A204.1 (cell line): ENCODE data around the gene PXN.
"Not testable (repeated sequence)": the region's sequence is repeated elsewhere in the genome, so short reads cannot be mapped to it uniquely, and the experiment has no call there.

Experiments
- FAIRE-seq: peaks from 2 replicates; lab custom pipeline; 2012; peaks lifted over from hg19 to GRCh38; lab: Jason Lieb, UNC

PXN gene

DNA sequence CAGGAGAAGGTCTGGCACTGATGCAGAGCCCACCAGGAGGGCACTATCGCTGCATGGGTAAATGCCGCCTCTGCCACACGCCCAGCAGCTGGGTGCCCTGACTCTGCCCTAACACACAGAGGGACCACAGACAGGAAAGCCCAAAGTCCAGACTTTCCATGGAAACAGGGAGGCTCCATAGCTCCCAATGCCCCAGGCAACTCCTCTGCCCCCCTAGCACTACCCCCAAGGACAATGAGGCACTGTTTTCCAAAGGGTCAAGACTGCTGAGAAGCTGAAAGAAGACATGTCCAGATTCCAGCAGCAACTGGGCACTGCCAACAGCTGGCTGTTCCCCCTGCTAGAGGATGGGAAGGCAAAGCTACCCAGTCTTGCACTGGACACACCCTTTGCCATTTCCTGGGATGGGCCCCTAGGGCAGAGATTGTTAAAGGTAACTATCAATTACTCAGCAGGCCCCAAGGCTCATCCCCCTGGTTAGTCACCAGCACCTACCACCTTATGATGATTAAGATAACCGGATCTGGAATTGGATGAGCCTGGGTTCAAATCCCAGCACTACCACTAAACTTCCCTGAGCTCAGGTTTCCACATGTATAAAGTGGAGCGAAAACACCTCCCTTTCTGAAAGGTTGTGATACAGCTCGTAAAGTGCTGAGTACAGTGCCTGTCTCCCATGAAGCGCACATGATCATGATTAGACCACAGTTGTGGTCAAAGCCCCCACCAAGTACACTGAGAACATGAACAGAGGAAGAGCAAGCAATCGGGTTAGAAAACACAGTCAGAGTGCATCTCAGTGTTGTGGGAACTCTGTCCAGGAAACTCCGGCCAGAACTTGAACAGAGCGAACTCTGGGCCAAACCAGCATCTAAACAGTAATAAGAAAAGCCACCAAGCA lies 3.3 kb downstream of the PXN start:
- no peak for FAIRE-seq

DNA sequence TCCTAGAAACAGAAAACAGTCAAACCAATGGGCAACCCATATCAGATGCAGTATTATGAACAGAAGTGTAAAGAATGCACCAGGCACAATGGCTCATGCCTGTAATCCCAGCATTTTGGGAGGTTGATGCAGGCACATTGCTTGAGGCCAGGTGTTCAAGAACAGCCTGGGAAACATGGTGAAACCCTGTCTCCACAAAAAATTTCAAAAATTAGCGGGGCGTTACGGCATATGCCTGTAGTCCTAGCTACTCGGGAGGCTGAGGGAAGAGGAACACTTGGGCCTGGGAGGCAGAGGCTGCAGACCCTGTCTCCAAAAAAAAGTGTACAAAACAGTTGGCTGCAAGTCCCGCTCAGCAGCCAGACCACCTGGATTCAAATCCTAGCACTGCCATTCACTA lies 4.9 kb downstream of the PXN start:
- no peak for FAIRE-seq

DNA sequence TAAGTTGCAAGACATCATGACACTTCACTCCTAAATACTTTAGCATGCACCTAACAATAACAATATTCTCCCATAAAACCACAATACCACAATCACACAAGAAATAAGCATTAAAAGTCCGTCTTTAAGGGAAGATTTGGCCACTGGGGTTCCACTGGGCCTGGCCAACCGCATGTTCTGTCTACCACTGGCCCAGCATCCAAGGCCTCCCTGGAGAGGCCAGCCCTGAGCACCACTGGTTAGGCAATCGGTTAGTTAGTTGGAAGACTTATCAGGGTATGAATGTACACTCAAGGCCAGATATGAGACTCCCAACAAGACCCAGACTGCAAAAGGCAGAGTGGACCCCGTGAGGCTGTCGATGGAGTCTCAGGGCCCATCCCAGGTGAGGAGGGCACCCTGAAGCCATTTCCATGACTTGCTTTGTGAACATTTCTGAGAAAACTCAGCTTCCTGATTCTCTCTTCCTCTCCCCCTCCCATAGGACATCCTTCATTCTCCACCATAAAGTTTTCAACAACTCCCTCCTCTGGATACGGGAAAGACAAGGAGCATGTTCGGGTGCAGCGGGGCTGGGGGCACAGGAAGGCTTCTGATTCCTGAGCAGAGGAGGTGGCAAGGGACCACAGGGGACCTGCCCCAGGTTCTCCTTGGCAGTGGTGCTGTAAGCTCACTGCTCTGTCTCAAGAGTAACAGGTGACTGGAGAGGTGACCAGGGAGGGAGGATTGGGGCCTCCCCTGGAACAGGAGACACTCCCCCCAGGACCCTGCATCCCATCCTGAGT lies 5.9 kb downstream of the PXN start:
- FAIRE-seq, result no peak

DNA sequence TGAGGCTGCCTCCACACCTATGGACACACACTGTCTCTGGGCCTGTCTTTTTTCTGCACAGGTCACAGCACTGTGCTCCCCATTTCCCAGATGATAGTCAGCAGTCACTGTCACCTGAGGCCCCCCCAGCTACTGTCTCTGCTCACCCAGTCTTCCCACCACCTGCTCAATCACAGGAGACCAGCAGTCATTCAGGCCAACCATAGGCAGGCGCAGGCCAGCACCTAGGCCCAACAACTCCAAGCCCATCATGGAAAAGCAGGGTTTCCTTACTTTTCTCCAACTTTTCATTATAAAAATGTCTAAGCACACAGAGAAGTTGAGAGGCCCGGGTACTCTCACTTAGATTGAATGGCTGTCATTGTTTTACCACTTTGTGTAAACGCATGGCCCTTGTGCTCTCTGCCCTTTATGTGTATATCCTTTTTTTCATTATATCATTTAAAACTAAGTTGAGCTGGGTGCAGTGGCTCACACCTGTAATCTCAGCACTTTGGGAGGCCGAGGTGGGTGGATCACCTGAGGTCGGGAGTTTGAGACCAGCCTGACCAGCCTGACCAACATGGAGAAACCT lies 7.1 kb downstream of the PXN start:
- no peak for FAIRE-seq

DNA sequence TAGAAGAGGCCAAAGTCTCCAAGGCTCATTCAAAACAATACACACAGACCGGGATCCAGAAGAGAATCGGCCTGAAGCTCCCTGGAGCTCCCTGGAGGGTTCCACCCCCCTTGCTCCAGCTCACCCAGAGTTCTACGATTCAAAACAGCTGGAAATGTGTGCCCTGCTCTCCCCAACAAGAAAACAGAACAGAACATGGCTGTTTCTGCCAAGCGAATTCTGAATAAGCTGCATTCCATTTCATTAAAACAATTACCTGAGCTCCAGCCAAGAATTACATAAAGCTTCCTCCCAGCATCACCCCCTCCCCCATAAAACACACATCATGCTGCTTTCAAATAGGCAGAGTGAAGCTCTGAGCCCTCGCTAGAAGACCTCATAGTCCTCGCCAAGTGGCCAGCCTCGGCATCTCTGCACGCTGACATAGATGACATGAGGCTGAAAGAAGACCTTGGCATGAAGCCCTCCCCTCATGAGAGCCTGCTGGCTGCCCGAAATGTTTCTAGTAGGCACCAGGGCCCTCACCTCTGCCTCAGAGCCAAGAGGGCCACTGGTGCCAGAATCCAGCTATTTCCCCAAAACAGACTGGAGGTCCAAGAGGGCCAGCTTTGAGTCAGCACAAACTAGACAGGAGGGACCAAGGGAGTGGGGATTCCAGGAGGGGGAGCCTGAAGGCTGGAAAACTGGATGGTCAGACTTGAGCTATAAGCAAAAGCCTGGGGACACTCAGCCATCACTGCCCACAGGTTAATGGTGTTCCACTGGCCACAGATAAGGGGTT lies 8.3 kb downstream of the PXN start:
- FAIRE-seq, result no peak

DNA sequence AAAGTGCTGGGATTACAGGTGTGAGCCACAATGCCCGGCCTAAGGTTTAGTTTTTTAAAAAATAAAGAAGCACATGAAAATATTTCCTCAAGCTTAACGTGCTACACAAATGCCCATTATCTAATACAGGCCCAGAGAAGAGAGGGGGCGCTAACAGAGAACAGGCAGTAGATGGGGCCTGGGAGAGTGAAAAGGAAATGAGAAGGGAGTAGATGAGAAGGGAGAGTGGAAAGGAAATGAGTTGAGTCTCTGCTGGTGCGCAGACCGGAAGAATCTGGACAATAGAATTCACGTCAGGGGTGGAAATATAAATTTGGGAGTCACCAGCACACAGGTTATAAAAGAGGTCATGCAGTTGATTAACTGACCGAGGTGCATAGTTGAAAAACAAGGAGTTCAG lies 10.7 kb downstream of the PXN start:
- no peak for FAIRE-seq

DNA sequence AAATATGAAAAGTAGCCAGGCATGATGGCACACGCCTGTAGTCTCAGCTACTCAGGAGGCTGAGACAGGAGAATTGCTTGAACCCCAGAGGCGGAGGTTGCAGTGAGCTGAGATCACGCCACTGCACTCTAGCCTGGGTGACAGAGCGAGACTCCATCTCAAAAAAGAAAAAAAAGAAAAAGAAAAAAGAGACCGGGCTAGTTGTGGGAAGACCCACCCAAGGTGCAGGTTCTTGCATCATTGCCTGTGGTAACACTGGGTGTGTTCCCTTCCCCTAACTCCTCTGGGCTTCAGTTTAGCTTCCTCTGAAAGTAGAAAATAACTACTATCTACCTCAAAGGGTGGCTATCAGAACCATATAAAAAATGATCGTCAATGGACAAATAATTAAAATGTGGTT lies 12.2 kb downstream of the PXN start:
- not testable (repeated sequence) for FAIRE-seq

DNA sequence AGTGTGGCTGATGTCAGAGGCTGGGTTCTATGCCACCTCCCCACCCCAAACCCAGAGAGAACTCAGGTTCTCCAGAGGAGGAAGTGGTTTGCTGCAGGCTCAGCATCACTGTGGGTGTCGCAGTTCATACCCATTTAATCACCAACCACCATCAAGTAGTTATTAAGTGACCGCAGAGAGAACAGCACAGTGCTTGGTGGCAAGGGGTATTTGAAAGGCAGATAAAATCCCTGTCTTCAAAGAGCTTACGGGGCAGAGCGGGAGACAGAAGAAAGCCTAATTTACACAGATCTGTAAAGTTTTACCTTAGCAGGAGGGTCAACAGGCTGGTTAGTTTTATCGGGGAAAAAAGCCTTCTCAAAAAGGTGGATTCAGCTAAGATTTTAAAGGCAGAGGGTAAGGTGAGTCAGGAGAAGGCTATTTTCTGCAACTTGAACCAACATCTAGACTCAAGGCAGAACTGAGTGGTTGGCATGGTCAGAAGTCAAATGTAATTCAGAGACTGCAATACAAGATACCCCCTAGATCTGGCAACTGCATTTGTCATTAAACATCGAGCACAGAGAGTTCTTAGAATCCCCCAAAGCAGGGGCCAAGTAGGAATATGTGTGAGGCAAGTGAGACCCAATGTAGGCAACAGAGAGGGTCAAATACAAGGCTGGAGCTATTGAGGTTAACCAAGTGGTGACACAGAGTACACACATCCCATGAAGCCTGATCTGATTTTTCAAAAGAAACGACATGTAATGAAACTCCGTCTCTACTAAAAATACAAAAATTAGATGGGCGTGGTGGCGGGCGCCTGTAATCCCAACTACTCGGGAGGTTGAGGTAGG lies 13.2 kb downstream of the PXN start:
- FAIRE-seq, result no peak

DNA sequence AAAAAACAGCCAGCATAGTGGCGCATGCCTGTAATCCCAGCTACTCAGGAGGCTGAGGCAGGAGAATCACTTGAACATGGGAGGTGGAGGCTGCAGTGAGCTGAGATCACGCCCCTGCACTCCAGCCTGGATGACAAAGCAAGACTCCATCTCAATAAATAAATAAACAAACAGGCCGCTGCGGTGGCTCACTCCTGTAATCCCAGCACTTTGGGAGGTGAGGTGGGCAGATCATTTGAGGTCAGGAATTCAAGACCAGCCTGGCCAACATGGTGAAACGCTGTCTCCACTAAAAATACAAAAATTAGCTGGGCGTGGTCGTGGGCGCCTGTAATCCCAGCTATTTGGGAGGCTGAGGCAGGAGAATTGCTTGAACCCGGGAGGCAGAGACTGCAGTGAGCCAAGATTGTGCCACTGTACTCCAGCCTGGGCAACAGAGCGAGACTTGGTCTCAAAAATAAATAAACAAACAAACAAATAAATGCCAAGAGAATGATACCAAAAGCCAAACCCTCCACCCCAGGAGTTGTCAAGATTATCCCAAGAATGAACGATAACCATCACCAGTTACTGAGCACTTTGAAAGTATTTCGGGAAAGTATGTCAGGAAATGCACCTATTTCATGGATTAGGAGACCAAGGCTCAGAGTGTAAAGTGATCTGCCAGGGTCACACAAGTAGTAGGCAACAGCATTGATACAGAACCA lies 14.0 kb downstream of the PXN start:
- FAIRE-seq, result not testable (repeated sequence)

DNA sequence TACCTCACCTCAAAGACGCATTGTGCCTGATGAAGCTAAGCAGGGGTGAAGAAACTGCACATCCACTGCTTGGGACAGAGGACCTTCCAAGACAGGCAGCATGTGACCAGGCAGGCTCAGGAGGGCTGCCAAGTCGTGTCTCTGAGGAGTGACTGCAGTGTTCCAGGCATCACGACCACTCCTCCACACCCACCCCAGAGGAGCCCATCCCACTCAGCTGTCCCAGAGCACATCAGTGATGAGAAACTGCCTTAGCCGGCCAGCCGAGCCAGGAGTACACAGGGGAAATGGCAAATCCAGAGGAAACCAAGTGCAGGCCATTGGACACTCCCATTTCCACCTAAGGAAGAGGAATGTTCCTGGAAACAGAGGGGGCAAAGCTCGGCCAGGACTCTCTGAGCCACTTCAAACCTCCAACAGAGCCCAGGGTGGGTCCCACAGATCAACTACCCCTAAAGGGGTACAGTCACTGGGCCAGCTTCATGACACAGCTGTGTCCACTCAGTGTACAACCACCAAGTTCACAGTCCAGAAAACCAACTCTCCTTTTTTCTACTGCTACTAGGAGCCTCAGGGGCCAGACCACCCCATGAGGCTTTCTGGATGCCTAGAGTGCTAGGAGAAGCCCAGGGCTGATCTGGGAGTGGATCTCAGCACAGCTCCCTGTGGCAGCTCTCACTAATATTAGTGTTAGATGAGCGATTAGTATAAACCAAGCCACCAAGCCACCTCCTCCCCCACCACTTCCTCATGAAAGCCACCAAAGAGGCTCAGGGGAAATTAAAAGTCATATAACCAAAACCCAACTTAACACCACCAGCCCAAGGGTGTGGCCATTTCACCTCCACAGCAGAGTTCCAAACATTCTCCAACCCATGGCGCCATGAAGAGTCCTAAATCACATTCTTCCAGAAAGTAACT lies 15.4 kb downstream of the PXN start:
- no peak for FAIRE-seq

DNA sequence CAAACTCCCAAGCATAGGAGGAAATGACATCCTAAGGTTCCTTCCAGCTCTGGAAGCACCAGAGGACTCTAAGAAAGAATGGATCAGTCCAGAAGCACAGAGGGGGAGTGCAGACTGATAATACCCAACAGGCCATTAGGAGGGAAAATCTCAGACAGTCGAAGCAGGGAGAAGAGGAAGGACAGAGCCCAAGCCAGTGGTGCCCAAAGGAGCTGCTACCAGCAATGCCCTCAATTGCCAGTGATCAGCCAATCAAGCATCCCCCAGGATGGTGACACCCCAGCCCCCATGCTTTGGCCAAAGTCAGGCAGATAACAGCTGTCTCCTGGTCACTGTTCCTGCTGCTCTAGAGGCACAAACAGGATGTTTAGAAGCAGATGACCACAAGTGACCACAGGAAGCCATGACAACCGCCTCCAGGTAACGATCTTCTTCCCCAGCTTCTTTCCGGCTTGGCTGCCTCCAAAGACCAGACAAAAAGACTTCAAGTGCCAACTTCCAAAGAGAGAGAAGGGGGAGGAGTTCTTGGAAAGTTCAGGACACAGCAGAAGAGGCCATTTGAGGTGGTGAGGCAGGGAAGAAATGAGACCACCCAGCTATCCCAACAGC lies 16.2 kb downstream of the PXN start:
- FAIRE-seq, result no peak

DNA sequence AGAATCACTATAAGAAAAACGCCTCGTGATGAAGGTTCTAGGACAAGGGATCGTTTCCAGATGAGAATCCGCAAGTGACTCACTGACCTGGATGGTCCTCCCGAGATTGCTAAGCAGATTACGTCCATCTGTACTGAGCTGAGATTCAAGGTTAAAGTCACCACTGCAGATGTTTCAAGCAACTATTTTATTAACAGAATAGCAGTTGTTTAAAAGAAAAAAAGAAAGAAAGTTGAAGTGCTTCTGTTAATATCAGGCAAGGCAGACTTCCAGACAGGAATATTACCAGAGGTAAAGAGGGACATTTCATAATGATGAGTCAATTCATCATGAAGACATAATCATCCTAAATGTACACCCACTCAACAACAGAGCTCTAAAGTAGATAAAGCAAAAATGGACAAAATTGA lies 17.9 kb downstream of the PXN start:
- no peak for FAIRE-seq

DNA sequence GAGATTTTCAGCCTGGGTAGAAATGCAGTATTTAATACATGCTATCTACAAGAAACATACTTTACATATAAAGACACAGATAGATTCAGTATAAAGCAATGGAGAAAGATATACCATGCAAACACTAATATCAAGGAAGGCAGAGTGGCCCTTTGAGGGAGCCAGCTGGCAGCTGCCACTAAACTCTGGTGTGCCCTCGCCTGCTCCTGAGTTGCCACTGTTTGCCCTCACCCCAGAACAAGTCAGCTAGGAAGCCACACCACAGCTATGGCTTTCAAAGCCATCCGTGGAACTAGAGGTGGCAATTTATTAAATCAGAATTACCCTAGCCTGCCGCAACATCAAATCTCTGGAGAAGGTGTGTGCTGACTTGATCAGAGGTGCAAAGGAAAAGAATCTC lies 18.3 kb downstream of the PXN start:
- FAIRE-seq, result no peak

DNA sequence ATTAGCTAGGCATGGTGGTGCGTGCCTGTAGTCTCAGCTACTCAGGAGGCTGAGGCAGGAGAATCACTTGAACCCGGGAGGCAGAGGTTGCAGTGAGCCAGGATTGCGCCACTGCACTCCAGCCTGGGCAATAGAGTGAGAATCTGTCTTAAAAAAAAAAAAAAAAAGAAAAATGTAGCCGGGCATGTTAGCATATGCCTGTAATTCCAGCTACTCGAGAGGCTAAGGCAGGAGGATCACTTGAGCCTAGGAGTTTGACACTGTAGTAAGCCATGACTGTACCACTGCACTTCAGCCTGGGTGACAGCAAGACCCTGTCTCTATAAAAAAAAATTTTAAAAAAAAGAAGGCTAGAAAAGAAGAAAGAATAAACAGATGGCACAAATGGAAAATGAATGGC lies 18.8 kb downstream of the PXN start:
- FAIRE-seq, result not testable (repeated sequence)

DNA sequence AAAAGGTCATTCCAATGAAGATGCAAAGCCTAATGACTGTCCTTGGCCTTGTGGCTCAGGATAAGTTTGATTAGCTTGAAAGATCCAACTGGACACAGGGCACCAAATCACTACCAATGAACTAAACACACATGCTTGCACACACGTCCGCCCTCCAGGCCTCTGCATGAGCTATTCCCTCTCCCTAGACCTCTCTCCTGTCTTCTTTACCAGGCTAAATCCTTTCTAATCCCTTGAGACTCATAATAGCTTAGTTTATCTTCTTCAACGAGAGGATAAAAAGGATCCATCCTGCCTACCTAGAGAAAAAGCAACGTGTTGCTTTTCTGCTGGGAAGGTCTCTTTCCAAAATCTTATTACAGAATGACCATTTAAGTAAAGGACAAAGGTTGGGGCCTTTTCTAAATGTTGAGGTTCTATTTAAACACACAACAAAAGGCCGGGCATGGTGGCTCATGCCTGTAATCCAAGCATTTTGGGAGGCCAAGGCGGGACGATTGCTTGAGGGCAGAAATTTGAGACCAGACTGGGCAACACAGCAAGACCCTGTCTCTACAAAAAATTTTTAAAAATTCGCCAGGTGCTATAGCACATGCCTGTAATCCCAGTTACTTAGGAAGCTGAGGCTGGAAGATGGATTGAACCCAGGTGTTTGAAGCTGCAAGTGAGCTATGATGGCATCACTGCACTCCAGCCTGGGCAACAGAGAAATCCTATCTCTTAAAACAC lies 22.4 kb downstream of the PXN start:
- no peak for FAIRE-seq

DNA sequence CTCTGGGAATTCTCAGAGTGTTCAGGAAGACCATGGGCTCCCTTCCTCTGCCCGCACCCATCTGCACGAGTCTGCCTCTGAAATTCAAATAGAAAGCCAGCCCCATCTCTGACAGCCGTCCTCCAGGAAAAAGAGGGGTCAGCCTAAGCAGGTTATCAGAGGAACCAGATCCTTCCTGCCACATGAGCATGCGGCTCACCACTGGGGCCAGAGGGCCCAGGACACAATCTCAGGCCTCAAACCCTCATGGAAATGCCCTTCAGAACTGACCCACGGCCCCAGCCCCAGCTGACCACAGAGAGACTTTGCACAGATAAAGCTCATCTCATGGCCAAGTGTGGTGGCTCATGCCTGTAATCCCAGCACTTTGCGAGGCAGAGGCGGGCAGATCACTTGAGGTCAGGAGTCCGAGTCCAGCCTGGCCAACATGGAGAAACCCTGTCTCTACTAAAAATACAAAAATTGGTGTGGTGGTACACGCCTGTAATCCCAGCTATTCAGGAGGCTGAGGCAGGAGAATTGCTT lies 23.2 kb downstream of the PXN start:
- no peak for FAIRE-seq

DNA sequence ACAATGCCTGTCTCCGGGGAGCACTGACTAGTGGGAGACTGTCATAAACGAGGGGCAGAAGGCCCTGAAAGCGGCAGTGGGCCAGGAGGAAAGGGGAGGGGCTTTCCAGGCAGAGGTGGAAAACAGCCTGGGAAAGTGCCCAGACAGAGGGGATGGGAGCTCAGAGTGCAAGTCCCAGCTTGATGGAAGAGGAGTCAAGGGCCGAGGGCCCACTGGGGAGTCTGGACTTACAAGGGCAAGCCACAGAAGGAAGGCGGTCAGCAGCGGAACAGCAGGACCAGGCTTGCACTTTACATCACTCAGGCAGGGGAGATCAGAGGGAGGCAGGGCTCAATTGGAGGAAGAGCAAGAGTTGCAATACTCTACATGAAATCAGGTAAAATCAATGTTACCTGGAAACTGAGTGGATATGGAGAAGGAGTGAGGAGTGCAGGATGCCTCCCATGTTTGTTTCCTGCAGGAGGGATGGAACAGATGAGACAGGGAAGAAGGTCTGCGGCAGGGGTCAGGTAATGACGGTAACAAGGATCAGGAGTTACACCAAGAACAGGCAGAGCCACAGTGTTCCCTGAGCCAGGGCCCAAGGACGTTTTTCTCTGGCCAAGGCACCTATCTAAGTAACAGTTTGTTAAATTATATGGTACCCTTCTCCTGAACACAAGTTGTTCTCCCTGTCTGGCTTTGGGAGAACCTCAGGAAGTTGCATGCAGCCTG lies 23.8 kb downstream of the PXN start:
- FAIRE-seq, result no peak

DNA sequence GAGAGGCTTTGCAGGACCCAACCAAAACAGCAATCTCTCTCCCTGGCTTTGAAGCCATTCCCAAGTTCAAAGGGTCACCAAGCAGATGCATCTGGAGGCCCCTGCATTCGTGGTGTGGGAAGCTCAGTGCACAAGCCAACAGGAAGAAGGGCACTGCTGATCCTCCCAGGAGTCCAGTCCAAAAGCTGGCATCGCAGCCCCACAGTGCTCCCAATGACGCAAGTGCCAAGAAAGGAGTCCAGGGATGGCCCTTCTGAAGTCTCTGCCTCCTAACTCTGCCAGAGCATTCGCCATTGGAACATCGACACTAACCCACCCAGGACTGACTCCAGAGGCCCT lies 25.1 kb downstream of the PXN start:
- FAIRE-seq, result no peak
